WTC11 (cell line): ENCODE results near the gene PRPSAP1.

ENCODE experiments used
- NFATC4 ChIP-seq: fragments of 250-450 bp; sonication (Bioruptor Pico); IDR thresholded peaks from 2 replicates; pipeline ENCODE4 v1.9.0; 2021; ENCODE audit warnings: mild to moderate bottlenecking
- TF ChIP-seq, protein P1 (sequence below): fragments of 200-600 bp; IDR thresholded peaks from 2 replicates; pipeline ENCODE4 v1.8.0; 2022; ENCODE audit warnings: antibody characterized with exemption
- TF ChIP-seq, protein P2 (sequence below): sonication (generic); formaldehyde crosslinking; IDR thresholded peaks from 2 replicates; pipeline ENCODE4 v1.8.1; 2023; ENCODE audit warnings: mild to moderate bottlenecking, missing genetic modification reagents

- TF ChIP-seq, protein P1, sequence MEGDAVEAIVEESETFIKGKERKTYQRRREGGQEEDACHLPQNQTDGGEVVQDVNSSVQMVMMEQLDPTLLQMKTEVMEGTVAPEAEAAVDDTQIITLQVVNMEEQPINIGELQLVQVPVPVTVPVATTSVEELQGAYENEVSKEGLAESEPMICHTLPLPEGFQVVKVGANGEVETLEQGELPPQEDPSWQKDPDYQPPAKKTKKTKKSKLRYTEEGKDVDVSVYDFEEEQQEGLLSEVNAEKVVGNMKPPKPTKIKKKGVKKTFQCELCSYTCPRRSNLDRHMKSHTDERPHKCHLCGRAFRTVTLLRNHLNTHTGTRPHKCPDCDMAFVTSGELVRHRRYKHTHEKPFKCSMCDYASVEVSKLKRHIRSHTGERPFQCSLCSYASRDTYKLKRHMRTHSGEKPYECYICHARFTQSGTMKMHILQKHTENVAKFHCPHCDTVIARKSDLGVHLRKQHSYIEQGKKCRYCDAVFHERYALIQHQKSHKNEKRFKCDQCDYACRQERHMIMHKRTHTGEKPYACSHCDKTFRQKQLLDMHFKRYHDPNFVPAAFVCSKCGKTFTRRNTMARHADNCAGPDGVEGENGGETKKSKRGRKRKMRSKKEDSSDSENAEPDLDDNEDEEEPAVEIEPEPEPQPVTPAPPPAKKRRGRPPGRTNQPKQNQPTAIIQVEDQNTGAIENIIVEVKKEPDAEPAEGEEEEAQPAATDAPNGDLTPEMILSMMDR, result no peak
- TF ChIP-seq NFATC4 (CRISPR knock-in tag), result no peak
- TF ChIP-seq, protein P2, sequence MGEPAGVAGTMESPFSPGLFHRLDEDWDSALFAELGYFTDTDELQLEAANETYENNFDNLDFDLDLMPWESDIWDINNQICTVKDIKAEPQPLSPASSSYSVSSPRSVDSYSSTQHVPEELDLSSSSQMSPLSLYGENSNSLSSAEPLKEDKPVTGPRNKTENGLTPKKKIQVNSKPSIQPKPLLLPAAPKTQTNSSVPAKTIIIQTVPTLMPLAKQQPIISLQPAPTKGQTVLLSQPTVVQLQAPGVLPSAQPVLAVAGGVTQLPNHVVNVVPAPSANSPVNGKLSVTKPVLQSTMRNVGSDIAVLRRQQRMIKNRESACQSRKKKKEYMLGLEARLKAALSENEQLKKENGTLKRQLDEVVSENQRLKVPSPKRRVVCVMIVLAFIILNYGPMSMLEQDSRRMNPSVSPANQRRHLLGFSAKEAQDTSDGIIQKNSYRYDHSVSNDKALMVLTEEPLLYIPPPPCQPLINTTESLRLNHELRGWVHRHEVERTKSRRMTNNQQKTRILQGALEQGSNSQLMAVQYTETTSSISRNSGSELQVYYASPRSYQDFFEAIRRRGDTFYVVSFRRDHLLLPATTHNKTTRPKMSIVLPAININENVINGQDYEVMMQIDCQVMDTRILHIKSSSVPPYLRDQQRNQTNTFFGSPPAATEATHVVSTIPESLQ, result no peak
Measured at GRCh38 chr17:76388966-76389888, 35.5 kb upstream of the PRPSAP1 start.
